ENCODE results near the gene GFPT1. TPM values are rescaled to one million over a fixed set of nuclear protein-coding genes. Genes with fewer than 3 reads are reported as not detected.

GFPT1 gene
- total and polyA plus RNA-seq, 9 donors = 6.9 to 39.5 (median 28.7) TPM

DNA sequence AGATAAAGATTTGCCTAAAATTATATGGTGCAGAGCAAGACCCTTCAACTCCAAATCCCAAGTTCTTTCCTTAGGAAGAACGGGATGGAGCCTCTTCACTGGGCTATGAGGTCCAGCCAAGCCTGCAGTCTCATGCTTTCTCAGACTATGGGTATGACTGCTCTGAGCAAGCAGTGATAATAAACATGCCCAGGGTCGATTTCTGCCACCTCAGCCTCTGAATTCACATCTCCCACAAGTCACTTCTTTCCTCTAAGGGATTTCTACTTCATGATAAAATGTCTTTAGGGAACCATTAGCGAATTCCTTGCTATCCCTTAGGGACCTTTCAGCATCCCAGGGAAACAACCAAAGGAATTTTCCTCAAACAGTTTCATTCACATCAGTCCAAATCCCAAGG is 94.8 kb downstream of the GFPT1 start:
- Histone ChIP-seq H3K4me3 (no peak overlapping the region), H3K36me3 (no peaks in the 10 kb centered on the region), H3K4me1 (ENCODE audit: insufficient read depth) (peaks cover 3% of the 10 kb centered on the region), H3K27me3 (no peaks in the 10 kb centered on the region), H3K27ac (no peak overlapping the region), H3K9me3 (no peaks in the 10 kb centered on the region)
- TF ChIP-seq, protein P1, sequence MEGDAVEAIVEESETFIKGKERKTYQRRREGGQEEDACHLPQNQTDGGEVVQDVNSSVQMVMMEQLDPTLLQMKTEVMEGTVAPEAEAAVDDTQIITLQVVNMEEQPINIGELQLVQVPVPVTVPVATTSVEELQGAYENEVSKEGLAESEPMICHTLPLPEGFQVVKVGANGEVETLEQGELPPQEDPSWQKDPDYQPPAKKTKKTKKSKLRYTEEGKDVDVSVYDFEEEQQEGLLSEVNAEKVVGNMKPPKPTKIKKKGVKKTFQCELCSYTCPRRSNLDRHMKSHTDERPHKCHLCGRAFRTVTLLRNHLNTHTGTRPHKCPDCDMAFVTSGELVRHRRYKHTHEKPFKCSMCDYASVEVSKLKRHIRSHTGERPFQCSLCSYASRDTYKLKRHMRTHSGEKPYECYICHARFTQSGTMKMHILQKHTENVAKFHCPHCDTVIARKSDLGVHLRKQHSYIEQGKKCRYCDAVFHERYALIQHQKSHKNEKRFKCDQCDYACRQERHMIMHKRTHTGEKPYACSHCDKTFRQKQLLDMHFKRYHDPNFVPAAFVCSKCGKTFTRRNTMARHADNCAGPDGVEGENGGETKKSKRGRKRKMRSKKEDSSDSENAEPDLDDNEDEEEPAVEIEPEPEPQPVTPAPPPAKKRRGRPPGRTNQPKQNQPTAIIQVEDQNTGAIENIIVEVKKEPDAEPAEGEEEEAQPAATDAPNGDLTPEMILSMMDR (IDR thresholded peaks at IDR 0.05) = no peak
- WGBS, 3 donors = 72 to 83% (median 75%) methylated on average over 3 of the region's 3 CpGs
- intact Hi-C loops (cut with DNase I) = no loop called here
- DNase-seq = no peak

DNA sequence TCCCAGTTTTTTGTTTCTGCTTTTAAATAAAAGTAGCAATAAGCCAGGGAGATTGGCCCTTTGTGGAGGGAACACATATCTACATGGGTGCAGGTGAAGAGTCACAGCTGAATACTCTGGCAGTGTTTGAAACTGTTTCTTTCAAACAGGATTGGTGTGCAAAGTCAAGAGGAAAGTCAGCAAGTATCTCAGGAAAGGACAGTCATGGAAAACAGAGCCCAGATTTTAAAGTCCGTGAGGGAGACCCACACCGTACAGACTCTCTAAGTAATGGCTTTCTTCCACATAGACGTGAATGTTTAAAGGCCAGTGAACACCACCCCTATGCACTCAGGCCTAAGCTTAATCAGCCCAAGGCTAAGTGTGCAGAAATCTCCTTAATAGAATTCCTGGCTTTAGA is 95.3 kb downstream of the GFPT1 start:
- no peaks in the 10 kb centered on the region for H3K27me3 ChIP-seq
- whole genome bisulfite sequencing, 3 donors = 69 to 85% (median 79%) methylated on average over 3 of the region's 3 CpGs
- H3K4me1 ChIP-seq (ENCODE audit: insufficient read depth) = peaks cover 3% of the 10 kb centered on the region
- intact Hi-C loops (cut with DNase I) = no loop called here
- no peaks in the 10 kb centered on the region for H3K9me3 ChIP-seq
- TF ChIP-seq EP300 (IDR thresholded peaks at IDR 0.05) = no peak
- TF ChIP-seq, protein P1 (IDR thresholded peaks at IDR 0.05) = no peak
- TF ChIP-seq POLR2A (IDR thresholded peaks at IDR 0.05) = no peak
- H3K27ac ChIP-seq = no peak overlapping the region
- DNase-seq = no peak
- H3K36me3 ChIP-seq = no peaks in the 10 kb centered on the region
- no peak overlapping the region for H3K4me3 ChIP-seq

DNA sequence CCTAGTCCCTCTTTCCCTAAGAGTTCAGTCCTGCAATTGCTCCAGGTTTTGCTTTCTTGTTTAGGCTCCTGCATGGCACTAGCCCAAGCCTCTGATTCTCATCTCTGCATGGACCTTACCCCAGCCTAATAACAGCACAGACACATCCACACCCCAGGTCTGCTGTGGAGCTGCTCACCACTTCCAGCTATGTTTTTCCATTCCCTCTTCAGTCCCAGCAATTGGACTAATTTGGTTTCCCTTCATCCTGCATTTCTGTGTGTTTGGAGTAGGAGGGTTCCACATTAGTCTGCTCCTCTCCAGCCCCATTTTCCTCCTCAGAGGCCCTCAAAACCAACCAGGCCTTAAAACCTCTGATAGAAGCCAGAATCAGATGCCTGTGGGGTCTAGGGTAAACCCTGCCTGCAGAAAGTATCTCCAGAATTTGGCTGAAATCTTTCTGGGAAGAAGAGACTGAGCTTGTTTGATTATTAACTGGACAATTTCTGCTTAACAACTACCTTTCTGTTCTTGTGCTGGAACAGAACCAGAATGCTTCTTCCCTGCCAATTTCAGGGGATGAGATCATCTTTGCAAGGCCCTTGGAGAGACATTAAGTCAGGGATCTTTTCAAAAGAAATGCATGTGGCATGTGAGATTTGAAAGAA is 95.9 kb downstream of the GFPT1 start:
- DNase-seq = no peak
- H3K4me3 ChIP-seq = no peak overlapping the region
- TF ChIP-seq EP300 (IDR thresholded peaks at IDR 0.05) (no peak), POLR2A (IDR thresholded peaks at IDR 0.05) (no peak)
- TF ChIP-seq, protein P1 (IDR thresholded peaks at IDR 0.05) = no peak
- no peaks in the 10 kb centered on the region for H3K36me3 ChIP-seq
- no peaks in the 10 kb centered on the region for H3K27me3 ChIP-seq
- H3K4me1 ChIP-seq (ENCODE audit: insufficient read depth) = peaks cover 3% of the 10 kb centered on the region
- intact Hi-C loops (cut with DNase I) = no loop called here
- no peaks in the 10 kb centered on the region for H3K9me3 ChIP-seq
- no peak overlapping the region for H3K27ac ChIP-seq

DNA sequence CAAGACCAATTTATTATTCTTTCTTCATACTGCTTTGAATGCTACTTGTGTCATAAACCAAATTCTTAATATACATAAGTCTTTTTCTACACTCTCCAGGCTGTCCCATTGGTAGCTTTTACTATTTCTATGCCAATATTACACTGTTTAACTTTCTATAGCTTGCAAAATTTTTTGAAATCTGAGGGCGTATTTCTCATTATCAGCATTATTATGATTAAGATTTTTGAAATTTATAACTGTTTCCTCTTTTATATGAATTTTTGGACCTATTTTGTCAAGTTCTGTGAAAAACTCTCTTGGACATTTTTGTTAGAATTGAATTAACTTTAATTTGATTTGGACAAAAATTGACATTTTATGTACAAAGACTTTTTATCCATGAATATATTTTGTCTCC is 98.6 kb downstream of the GFPT1 start:
- WGBS, 3 donors = 84 to 89% (median 84%) methylated on average over 1 of the region's 1 CpG
- intact Hi-C loops (cut with DNase I) = no loop called here
- Histone ChIP-seq H3K4me1 (ENCODE audit: insufficient read depth) (peaks cover 3% of the 10 kb centered on the region), H3K36me3 (no peaks in the 10 kb centered on the region), H3K27ac (no peak overlapping the region), H3K9me3 (no peaks in the 10 kb centered on the region), H3K27me3 (no peaks in the 10 kb centered on the region), H3K4me3 (no peak overlapping the region)
- TF ChIP-seq EP300 (IDR thresholded peaks at IDR 0.05) = no peak
- TF ChIP-seq, protein P1 (IDR thresholded peaks at IDR 0.05) = no peak
- no peak for TF ChIP-seq POLR2A (IDR thresholded peaks at IDR 0.05)
- no peak for DNase-seq

All from ovary (tissue), 9 donors.